Breast epithelium (tissue), 4 donors: ENCODE data around the gene ARRDC2. TPM values are rescaled to one million over a fixed set of nuclear protein-coding genes. Genes with fewer than 3 reads are reported as not detected.

Experiments
- DNase-seq, 2 donors: peaks; one replicate each; pipeline ENCODE4 v3.0.0-alpha.2; 2019; ENCODE audit warnings: low spot score in 2 of 2
- H3K27ac ChIP-seq, 2 donors: fragments of 200-600 bp; sonication (generic) in 1 of 2; one replicate each; pipeline ENCODE4 v1.5.1; 2016 to 2019; ENCODE audit warnings: mild to moderate bottlenecking in 1 of 2
- H3K27me3 ChIP-seq, 2 donors: fragments of 200-600 bp; sonication (generic) in 1 of 2; one replicate each; pipeline versions ENCODE4 v1.5.1 to v1.6.0; 2017 to 2019; ENCODE audit warnings: control low read depth in 1 of 2, mild to moderate bottlenecking in 1 of 2
- H3K36me3 ChIP-seq: fragments of 200-600 bp; one replicate; pipeline ENCODE4 v1.5.1; 2019
- H3K4me1 ChIP-seq, 2 donors: fragments of 200-600 bp; sonication (generic); one replicate each; pipeline ENCODE4 v1.5.1; 2016 to 2019; ENCODE audit warnings: control low read depth in 1 of 2
- H3K4me3 ChIP-seq, 3 donors: fragments of 200-600 bp; sonication (generic); 1 replicate in 2 of 3; 2 replicates in 1 of 3; pipeline ENCODE4 v1.5.1; 2016 to 2019; ENCODE audit warnings: mild to moderate bottlenecking in 3 of 3, moderate library complexity in 2 of 3
- H3K9me3 ChIP-seq, 2 donors: fragments of 200-600 bp; sonication (generic) in 1 of 2; one replicate each; pipeline ENCODE4 v1.5.1; 2016 to 2019; ENCODE audit warnings: control low read depth in 1 of 2
- POLR2A ChIP-seq: fragments of 450-650 bp; IDR thresholded peaks from one replicate; pipeline ENCODE4 v1.6.1; 2016; ENCODE audit warnings: antibody characterized with exemption, mild to moderate bottlenecking, moderate library complexity
- POLR2AphosphoS5 ChIP-seq, 3 donors: sonication (generic); formaldehyde crosslinking; IDR thresholded peaks; one replicate each; pipeline ENCODE4 v1.6.1; 2017; ENCODE audit warnings: antibody characterized with exemption in 3 of 3
- intact Hi-C: fragments of 100-400 bp; cut with DNase I; formaldehyde crosslinking; loops from one replicate; pipeline ENCODE4 v1.15.1; 2023; ENCODE audit warnings: low total_unique reads
- total RNA-seq, 3 donors: library from RNA; depleted of rRNA; stranded (reverse); fragments of >200 nt; gene quantifications; one replicate each; pipeline ENCODE4 v1.1.0, GENCODE V29; 2016
- TF ChIP-seq, protein P1 (sequence below), 3 donors: fragments of 450-650 bp; IDR thresholded peaks; one replicate each; pipeline ENCODE4 v1.5.1; 2016 to 2017; ENCODE audit warnings: antibody characterized with exemption in 3 of 3, mild to moderate bottlenecking in 3 of 3, moderate library complexity in 3 of 3

The ARRDC2 gene
- total RNA-seq, 3 donors from 2014 or later: 49.4 to 89.3 (median 53.4) TPM

DNA sequence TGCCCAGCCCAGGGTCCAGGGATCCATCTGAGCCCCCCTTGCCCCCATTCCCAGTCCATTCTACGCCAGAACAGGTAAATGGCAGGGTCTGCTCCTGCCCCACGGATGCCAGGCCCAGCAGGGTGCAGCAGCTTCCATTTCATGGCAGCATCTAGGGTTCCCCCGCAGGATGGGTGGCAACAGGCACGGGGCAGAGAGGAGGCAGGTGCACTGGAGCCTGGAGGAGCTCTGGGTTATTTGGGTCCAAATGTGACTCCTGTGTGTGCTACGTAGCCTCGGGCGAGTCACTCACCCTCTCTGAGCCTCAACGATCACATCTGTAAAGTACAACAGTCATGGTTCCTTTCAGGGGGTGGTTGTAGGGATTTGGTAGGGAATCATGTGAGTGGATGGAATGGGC is 51.3 kb downstream of the ARRDC2 start:
- TF ChIP-seq POLR2A (no peak), POLR2AphosphoS5 (IDR thresholded peaks at IDR 0.05) (no peak)
- TF ChIP-seq, protein P1, sequence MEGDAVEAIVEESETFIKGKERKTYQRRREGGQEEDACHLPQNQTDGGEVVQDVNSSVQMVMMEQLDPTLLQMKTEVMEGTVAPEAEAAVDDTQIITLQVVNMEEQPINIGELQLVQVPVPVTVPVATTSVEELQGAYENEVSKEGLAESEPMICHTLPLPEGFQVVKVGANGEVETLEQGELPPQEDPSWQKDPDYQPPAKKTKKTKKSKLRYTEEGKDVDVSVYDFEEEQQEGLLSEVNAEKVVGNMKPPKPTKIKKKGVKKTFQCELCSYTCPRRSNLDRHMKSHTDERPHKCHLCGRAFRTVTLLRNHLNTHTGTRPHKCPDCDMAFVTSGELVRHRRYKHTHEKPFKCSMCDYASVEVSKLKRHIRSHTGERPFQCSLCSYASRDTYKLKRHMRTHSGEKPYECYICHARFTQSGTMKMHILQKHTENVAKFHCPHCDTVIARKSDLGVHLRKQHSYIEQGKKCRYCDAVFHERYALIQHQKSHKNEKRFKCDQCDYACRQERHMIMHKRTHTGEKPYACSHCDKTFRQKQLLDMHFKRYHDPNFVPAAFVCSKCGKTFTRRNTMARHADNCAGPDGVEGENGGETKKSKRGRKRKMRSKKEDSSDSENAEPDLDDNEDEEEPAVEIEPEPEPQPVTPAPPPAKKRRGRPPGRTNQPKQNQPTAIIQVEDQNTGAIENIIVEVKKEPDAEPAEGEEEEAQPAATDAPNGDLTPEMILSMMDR (IDR thresholded peaks at IDR 0.05): no peak
- no peak overlapping the region for H3K4me3 ChIP-seq
- intact Hi-C loops: loop anchor here (5.0 kb wide), 1 partner anchor 52 kb away; the partner anchor contains the start of gene ARRDC2
- H3K9me3 ChIP-seq: no peaks in the 10 kb centered on the region
- no peak for DNase-seq
- H3K36me3 ChIP-seq: no peaks in the 10 kb centered on the region
- H3K27me3 ChIP-seq: no peaks in the 10 kb centered on the region
- no peak overlapping the region for H3K27ac ChIP-seq
- no peaks in the 10 kb centered on the region for H3K4me1 ChIP-seq

DNA sequence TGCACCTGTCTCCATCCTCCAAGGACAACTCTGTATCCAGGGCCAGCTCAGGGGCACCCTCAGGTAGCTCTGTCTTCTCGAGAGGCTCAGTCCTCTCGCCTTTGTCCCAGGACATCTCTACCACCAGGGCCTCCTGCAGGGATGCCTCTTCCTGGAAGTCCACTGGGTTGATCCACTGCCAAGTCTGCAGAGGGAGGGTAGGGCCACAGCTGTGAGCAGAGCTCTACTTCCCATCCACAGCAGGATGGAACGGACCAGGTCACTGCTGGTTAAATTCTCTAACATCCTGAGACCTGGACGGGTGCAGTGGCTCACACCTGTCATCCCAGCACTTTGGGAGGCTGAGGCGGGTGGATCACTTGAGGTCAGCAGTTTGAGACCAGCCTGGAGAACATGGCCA is 51.9 kb downstream of the ARRDC2 start:
- Histone ChIP-seq H3K27me3 (no peaks in the 10 kb centered on the region), H3K27ac (no peak overlapping the region), H3K9me3 (no peaks in the 10 kb centered on the region), H3K4me3 (no peak overlapping the region), H3K4me1 (no peaks in the 10 kb centered on the region), H3K36me3 (no peaks in the 10 kb centered on the region)
- intact Hi-C loops: loop anchor here (5.0 kb wide), 1 partner anchor 53 kb away; the partner anchor contains the start of gene ARRDC2
- TF ChIP-seq, protein P1 (IDR thresholded peaks at IDR 0.05): no peak
- no peak for DNase-seq

DNA sequence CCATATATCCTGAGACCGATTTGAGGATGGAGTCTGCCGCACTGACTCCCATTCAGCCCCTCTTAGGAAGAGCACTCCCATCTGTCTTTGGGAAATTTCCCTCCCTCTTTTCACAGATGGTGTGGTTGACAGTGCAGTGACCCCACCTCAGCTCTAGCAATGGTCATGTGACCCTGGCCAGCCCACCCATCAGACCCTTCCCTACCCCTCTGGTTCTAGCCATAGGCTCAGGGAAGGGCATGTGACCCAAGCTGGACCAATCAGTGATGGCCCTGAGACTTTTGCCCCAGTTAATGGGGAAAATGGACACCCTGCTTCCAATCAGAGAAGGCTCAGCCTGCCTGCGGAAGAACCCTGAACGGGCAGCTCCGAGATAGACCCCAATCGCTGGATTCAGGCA is 52.5 kb downstream of the ARRDC2 start:
- Histone ChIP-seq H3K4me1 (no peaks in the 10 kb centered on the region), H3K36me3 (no peaks in the 10 kb centered on the region), H3K27ac (no peak overlapping the region), H3K9me3 (no peaks in the 10 kb centered on the region), H3K4me3 (no peak overlapping the region), H3K27me3 (no peaks in the 10 kb centered on the region)
- TF ChIP-seq, protein P1 (IDR thresholded peaks at IDR 0.05): no peak
- TF ChIP-seq POLR2AphosphoS5 (IDR thresholded peaks at IDR 0.05): no peak
- no peak for DNase-seq
- intact Hi-C loops: no loop called here

DNA sequence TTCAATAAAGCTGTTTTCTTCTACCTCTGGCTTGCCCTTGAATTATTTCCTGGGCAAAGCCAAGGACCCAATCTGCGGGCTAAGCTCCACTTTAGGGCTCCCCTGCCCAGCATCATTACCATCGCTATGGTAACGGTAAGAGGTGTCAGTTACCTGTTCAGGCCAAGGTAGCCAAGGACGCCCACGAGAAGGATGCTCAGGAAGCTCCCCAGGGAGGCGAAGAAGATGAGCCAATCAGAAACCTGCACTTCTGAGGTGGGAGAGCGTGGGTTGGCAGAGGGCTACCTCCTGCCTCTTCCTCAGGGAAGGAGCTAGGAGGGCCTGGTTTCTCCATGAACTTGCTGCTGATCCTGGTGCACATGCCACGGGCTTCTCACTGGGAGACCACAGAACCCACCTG is 54.1 kb downstream of the ARRDC2 start:
- Histone ChIP-seq H3K27ac (no peak overlapping the region), H3K4me1 (no peaks in the 10 kb centered on the region), H3K36me3 (no peaks in the 10 kb centered on the region), H3K9me3 (no peaks in the 10 kb centered on the region), H3K27me3 (no peaks in the 10 kb centered on the region), H3K4me3 (no peak overlapping the region)
- no peak for DNase-seq
- intact Hi-C loops: no loop called here
- TF ChIP-seq POLR2AphosphoS5 (IDR thresholded peaks at IDR 0.05) (no peak), POLR2A (no peak)
- TF ChIP-seq, protein P1 (IDR thresholded peaks at IDR 0.05): no peak

DNA sequence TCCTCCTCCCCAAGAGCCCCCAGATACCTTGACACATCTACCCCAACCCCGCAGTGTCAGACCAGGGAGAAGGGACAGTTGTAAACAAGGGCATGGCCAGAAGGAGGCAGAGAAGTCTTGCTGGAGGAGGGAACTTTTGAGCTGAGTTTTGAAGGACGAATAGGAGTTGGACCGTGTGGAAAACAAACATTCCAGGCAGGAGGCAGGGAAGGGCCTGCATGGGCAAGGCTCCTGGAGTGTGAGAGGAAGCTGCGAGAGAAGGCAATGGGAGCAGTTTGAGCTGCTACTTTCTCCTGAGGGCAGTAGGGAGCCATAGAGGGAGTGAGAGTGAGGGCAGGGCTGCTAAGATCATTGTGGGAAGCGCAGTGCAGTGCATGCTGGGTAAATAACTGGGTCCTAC is 55.5 kb downstream of the ARRDC2 start:
- Histone ChIP-seq H3K27ac (no peak overlapping the region), H3K4me3 (no peak overlapping the region), H3K4me1 (no peaks in the 10 kb centered on the region), H3K9me3 (no peaks in the 10 kb centered on the region), H3K36me3 (no peaks in the 10 kb centered on the region), H3K27me3 (no peaks in the 10 kb centered on the region)
- TF ChIP-seq POLR2AphosphoS5 (IDR thresholded peaks at IDR 0.05): no peak
- no peak for TF ChIP-seq POLR2A
- TF ChIP-seq, protein P1 (IDR thresholded peaks at IDR 0.05): no peak
- no peak for DNase-seq
- intact Hi-C loops: no loop called here

Other genes with a start within 250 kb of the ARRDC2 start
- 1 to 10 TPM in 2 of 3 donors, under 1 TPM in 1; 0.32 to 6.9 (median 2.0) TPM for gene B3GNT3, start 213.0 kb upstream of the ARRDC2 start, total RNA-seq
- gene INSL3, start 186.7 kb upstream of the ARRDC2 start, total RNA-seq: under 1 TPM in 1 of 3 donors, not detected in 2; 0.66 TPM
- 10 to 100 TPM in 1 of 3 donors, 1 to 10 TPM in 2; 2.8 to 13.1 (median 3.5) TPM for gene JAK3, start 160.2 kb upstream of the ARRDC2 start, total RNA-seq
- gene RPL18A, start 148.3 kb upstream of the ARRDC2 start, total RNA-seq: 1,000 to 10,000 TPM; 1,333 to 1,973 (median 1,587) TPM
- gene SLC5A5, start 136.2 kb upstream of the ARRDC2 start, total RNA-seq: not detected
- 10 to 100 TPM; 43.8 to 53.4 (median 47.9) TPM for gene CCDC124, start 75.2 kb upstream of the ARRDC2 start, total RNA-seq
- gene KCNN1, start 41.1 kb upstream of the ARRDC2 start, total RNA-seq: under 1 TPM in 2 of 3 donors, not detected in 1; 0.33 to 0.59 TPM
- 1 to 10 TPM in 2 of 3 donors, under 1 TPM in 1; 0.98 to 2.1 (median 1.6) TPM for gene IL12RB1, start 78.8 kb downstream of the ARRDC2 start, total RNA-seq
- gene MAST3, start 89.6 kb downstream of the ARRDC2 start, total RNA-seq: 1 to 10 TPM; 5.6 to 8.5 (median 6.2) TPM
- 10 to 100 TPM in 1 of 3 donors, 1 to 10 TPM in 2; 8.6 to 12.1 (median 8.8) TPM for gene PIK3R2, start 145.0 kb downstream of the ARRDC2 start, total RNA-seq
- 100 to 1,000 TPM in 1 of 3 donors, 10 to 100 TPM in 2; 50.1 to 103 (median 91.6) TPM for gene IFI30, start 165.6 kb downstream of the ARRDC2 start, total RNA-seq
- gene MPV17L2, start 185.0 kb downstream of the ARRDC2 start, total RNA-seq: 10 to 100 TPM; 24.3 to 41.3 (median 37.1) TPM
- 1 to 10 TPM in 2 of 3 donors, under 1 TPM in 1; 0.66 to 1.2 (median 1.1) TPM for gene RAB3A, start 195.9 kb downstream of the ARRDC2 start, total RNA-seq
- 1 to 10 TPM in 1 of 3 donors, under 1 TPM in 1, not detected in 1; 0.33 to 1.3 TPM for gene PDE4C, start 218.3 kb downstream of the ARRDC2 start, total RNA-seq